Upper lobe of right lung (tissue), 1 donor: ENCODE data around the gene RNF150. TPM values are rescaled to one million over a fixed set of nuclear protein-coding genes. Genes with fewer than 3 reads are reported as not detected.

Experiments
- ATAC-seq: fragments of 200-7000 bp; cut with Tn5 transposase; one replicate; pipeline ENCODE4 v1.9.1; 2020; ENCODE audit warnings: mild to moderate bottlenecking, moderate library complexity
- DNase-seq: peaks from one replicate; pipeline ENCODE4 v3.0.0-alpha.2; 2020
- H3K27ac ChIP-seq: fragments of 200-600 bp; one replicate; pipeline ENCODE4 v1.8.0; 2022
- H3K27me3 ChIP-seq: fragments of 200-600 bp; one replicate; pipeline ENCODE4 v1.8.0; 2022; ENCODE audit warnings: mild to moderate bottlenecking
- H3K36me3 ChIP-seq: fragments of 200-600 bp; one replicate; pipeline ENCODE4 v1.8.0; 2022
- H3K4me1 ChIP-seq: fragments of 200-600 bp; one replicate; pipeline ENCODE4 v1.8.0; 2022
- H3K4me3 ChIP-seq: fragments of 200-600 bp; one replicate; pipeline ENCODE4 v1.8.0; 2022; ENCODE audit warnings: mild to moderate bottlenecking
- H3K9me3 ChIP-seq: fragments of 200-600 bp; one replicate; pipeline ENCODE4 v1.8.0; 2022
- CTCF ChIP-seq: fragments of 200-600 bp; IDR thresholded peaks from one replicate; pipeline ENCODE4 v1.8.0; 2022; ENCODE audit warnings: antibody characterized with exemption
- intact Hi-C: fragments of 100-400 bp; cut with DNase I; formaldehyde crosslinking; loops from one replicate; pipeline ENCODE4 v1.11.0; 2022
- total RNA-seq: library from RNA; stranded (reverse); fragmentation: NEBNext Ultra II Directional; extraction: Animal tissue kit (Norgen Biotek cat#: 25700); gene quantifications from one replicate; pipeline ENCODE4 v1.2.1, GENCODE V29; 2021
- donor health status: DM: no; HTN: yes; CAD: no; lungs with severe emphysema.

RNF150 gene
- total RNA-seq, 1 donor from 2014 or later, result 2.4 TPM

DNA sequence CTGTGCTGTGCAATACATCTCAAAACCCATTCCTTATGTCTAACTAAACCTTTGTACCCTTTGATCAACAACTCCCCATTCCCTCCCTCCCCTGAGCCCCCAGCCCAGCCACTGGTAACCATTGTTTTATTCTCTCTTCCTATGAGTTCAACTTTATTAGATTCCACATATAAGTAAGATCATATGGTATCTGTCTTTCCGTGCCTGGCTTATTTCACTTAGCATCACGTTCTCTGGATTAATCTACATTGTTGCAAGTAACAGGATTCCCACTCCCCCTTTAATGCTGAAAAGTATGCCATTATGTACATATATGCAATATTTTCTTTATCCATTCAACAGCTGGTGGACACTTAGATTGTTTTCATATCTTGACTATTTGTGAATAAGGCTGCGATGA lies 119.4 kb downstream of the RNF150 start:
- no peaks in the 10 kb centered on the region for H3K36me3 ChIP-seq
- TF ChIP-seq CTCF, result no peak
- ATAC-seq, result no peak
- H3K4me3 ChIP-seq, result no peak overlapping the region
- no peak overlapping the region for H3K27ac ChIP-seq
- DNase-seq, result no peak
- no peaks in the 10 kb centered on the region for H3K27me3 ChIP-seq
- H3K4me1 ChIP-seq, result no peaks in the 10 kb centered on the region
- intact Hi-C loops, result no loop called here
- H3K9me3 ChIP-seq, result no peaks in the 10 kb centered on the region

DNA sequence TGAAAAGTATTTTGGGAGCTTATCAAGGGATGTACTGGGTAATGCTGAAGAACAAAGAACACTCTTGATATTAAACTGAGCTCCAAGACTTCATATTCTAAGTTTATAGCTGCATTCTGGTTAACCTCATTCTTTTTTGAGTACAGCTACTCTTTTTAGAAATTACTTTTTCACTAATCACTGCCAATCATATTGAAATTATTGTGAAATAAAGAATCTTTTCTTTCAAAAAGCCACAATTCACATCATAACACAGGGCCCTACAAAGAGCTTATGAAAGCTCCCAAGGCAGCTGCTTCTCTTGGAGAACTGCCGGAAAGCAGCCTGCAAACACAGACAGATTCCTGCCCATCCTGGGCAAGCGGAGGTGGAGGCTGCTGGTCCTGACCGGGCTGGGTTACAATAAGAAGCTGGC lies 121.4 kb downstream of the RNF150 start:
- TF ChIP-seq CTCF, result no peak

DNA sequence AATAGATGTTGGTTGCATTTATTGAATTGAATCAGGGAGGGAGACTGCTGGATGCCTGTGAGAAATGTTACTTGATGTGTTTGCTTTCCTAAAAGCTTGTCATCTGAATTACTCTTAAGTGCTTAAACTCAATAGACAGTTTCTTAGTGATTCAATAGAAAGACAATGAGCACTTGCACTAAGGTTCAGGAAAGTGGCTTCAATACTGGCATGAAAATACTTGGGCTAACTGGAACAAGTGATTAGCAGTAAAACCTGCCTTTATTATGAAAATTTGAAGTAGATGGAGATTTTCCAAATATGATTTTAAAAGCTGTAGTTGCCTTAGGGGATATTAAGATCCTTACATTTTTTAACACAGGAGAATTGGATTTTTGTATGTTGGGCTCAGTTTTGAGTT lies 123.3 kb downstream of the RNF150 start:
- H3K36me3 ChIP-seq, result no peaks in the 10 kb centered on the region
- no peak overlapping the region for H3K27ac ChIP-seq
- no peak for DNase-seq
- no peaks in the 10 kb centered on the region for H3K4me1 ChIP-seq
- H3K27me3 ChIP-seq, result no peaks in the 10 kb centered on the region
- H3K4me3 ChIP-seq, result no peak overlapping the region
- no peaks in the 10 kb centered on the region for H3K9me3 ChIP-seq
- intact Hi-C loops, result no loop called here
- ATAC-seq, result no peak
- TF ChIP-seq CTCF, result no peak

More for the DNA sequence above, 121.4 kb downstream of the RNF150 start:
- no peak for ATAC-seq
- Histone ChIP-seq H3K4me3 (no peak overlapping the region), H3K36me3 (no peaks in the 10 kb centered on the region), H3K27me3 (no peaks in the 10 kb centered on the region), H3K9me3 (no peaks in the 10 kb centered on the region), H3K4me1 (no peaks in the 10 kb centered on the region), H3K27ac (no peak overlapping the region)
- no peak for DNase-seq
- intact Hi-C loops, result no loop called here

GRCh38 chr4:141009129-141009528 lies 124.1 kb downstream of the RNF150 start:
- intact Hi-C loops, result no loop called here
- no peak overlapping the region for H3K27ac ChIP-seq
- TF ChIP-seq CTCF, result no peak
- ATAC-seq, result no peak
- no peak for DNase-seq
- no peaks in the 10 kb centered on the region for H3K9me3 ChIP-seq
- H3K4me1 ChIP-seq, result no peaks in the 10 kb centered on the region
- no peak overlapping the region for H3K4me3 ChIP-seq
- no peaks in the 10 kb centered on the region for H3K36me3 ChIP-seq
- H3K27me3 ChIP-seq, result no peaks in the 10 kb centered on the region

DNA sequence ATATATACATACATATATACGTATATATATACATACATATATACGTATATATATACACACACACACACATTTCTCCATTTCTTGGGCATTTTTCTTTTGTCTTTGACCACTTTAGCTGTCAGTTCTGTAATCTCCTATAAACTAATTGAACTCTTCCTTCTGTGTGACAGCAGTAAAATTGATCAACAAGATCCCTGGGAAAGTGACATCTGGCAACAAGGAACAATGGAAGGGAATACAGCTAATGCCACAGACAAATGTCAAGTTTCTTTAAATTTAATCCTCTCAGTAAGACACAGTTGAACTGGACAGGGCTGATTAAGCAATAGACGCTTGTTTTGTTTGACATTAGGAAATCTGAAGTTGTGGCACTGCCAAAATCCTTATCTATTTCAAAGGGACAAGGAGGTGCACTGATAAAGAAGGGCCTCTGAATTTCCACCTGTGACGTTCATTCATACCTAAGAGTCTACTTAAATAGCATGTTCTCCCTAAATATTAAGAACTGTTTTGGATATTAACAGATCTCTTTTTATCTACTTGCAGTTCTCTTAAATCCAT lies 126.9 kb downstream of the RNF150 start:
- intact Hi-C loops, result no loop called here
- H3K27me3 ChIP-seq, result no peaks in the 10 kb centered on the region
- H3K9me3 ChIP-seq, result no peaks in the 10 kb centered on the region
- H3K4me3 ChIP-seq, result no peak overlapping the region
- no peak overlapping the region for H3K27ac ChIP-seq
- H3K36me3 ChIP-seq, result no peaks in the 10 kb centered on the region
- DNase-seq (no peak), ATAC-seq (peak; percentile 57)
- no peak for TF ChIP-seq CTCF
- H3K4me1 ChIP-seq, result no peaks in the 10 kb centered on the region

DNA sequence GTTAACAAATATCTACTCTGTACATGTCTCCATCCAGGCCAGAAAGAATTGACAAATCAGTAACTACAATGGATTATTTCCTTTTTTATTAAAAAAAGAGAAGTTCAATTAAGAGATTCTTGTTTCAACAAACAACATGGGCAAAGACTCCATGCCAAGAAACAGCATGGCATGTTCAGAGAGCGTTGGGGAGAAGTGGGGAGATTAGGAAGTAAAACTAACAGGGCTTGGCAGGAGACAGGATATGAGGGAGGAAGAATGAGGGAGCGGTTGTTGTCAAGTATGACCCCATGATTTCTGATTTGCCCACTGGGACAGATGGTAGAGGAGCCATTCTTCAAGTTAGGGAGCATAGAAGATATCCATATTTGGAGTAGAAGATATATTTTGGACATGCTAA lies 128.4 kb downstream of the RNF150 start:
- no peaks in the 10 kb centered on the region for H3K4me1 ChIP-seq
- no peaks in the 10 kb centered on the region for H3K27me3 ChIP-seq
- ATAC-seq (peak; percentile 50), DNase-seq (no peak)
- H3K27ac ChIP-seq, result no peak overlapping the region
- no peak for TF ChIP-seq CTCF
- H3K9me3 ChIP-seq, result no peaks in the 10 kb centered on the region
- intact Hi-C loops, result no loop called here
- no peak overlapping the region for H3K4me3 ChIP-seq
- H3K36me3 ChIP-seq, result no peaks in the 10 kb centered on the region
